M059J (cell line): ENCODE data around the gene HOXC4. TPM values are rescaled to one million over a fixed set of nuclear protein-coding genes. Genes with fewer than 3 reads are reported as not detected.
A peak's percentile ranks its signal among the peaks of the same experiment; 100 is the strongest.
"Not testable (repeated sequence)": the region's sequence is repeated elsewhere in the genome, so short reads cannot be mapped to it uniquely, and the experiment has no call there.

Source experiments
- DNase-seq: peaks from one replicate; pipeline ENCODE4 v3.0.0-alpha.2; 2012; ENCODE audit warnings: low read depth
- total RNA-seq: library from RNA; depleted of rRNA; stranded (reverse); fragments of >200 nt; shearing (Covaris generic); gene quantifications from 2 replicates; pipeline ENCODE4 v1.2.3, GENCODE V29; 2014

Gene HOXC4
- total RNA-seq, 1 experiment from 2014 or later, result 1.9 TPM

- DNase-seq, result no peak
Measured at GRCh38 chr12:54040148-54040494, 13.5 kb upstream of the HOXC4 start.

- no peak for DNase-seq
Measured at GRCh38 chr12:54040648-54041047, 13.0 kb upstream of the HOXC4 start.

- no peak for DNase-seq
Measured at GRCh38 chr12:54041097-54041690, 12.4 kb upstream of the HOXC4 start.

- not testable (repeated sequence) for DNase-seq
Measured at GRCh38 chr12:54042033-54042432, 11.6 kb upstream of the HOXC4 start.

GRCh38 chr12:54042970-54043853 is 10.4 kb upstream of the HOXC4 start:
- no peak for DNase-seq

- DNase-seq, result no peak
Measured at GRCh38 chr12:54044425-54045103, 9.1 kb upstream of the HOXC4 start.

GRCh38 chr12:54045401-54045800 is 8.2 kb upstream of the HOXC4 start:
- DNase-seq, result no peak

- DNase-seq, result no peak
Measured at GRCh38 chr12:54045868-54046521, 7.6 kb upstream of the HOXC4 start.

GRCh38 chr12:54046809-54047159 is 6.9 kb upstream of the HOXC4 start:
- no peak for DNase-seq

GRCh38 chr12:54047160-54047963 is 6.3 kb upstream of the HOXC4 start:
- DNase-seq, result no peak

- DNase-seq, result no peak
Measured at GRCh38 chr12:54047964-54048303, 5.7 kb upstream of the HOXC4 start.

- no peak for DNase-seq
Measured at GRCh38 chr12:54048406-54049093, 5.1 kb upstream of the HOXC4 start.

GRCh38 chr12:54049108-54049507 is 4.5 kb upstream of the HOXC4 start:
- no peak for DNase-seq

- no peak for DNase-seq
Measured at GRCh38 chr12:54050482-54050810, 3.2 kb upstream of the HOXC4 start.

- DNase-seq, result peak; percentile 14
Measured at GRCh38 chr12:54051026-54051842, 2.4 kb upstream of the HOXC4 start.

GRCh38 chr12:54051874-54052437 is 1.7 kb upstream of the HOXC4 start:
- DNase-seq, result peak; percentile 65

GRCh38 chr12:54052438-54053002 is 1.1 kb upstream of the HOXC4 start:
- DNase-seq, result peak; percentile 42

GRCh38 chr12:54053003-54053750 is 458 bp upstream of the HOXC4 start:
- DNase-seq, result no peak

GRCh38 chr12:54054742-54055194 is 1.1 kb downstream of the HOXC4 start:
- no peak for DNase-seq
